ENCODE data around the gene SERPINB8.

The SERPINB8 gene

DNA sequence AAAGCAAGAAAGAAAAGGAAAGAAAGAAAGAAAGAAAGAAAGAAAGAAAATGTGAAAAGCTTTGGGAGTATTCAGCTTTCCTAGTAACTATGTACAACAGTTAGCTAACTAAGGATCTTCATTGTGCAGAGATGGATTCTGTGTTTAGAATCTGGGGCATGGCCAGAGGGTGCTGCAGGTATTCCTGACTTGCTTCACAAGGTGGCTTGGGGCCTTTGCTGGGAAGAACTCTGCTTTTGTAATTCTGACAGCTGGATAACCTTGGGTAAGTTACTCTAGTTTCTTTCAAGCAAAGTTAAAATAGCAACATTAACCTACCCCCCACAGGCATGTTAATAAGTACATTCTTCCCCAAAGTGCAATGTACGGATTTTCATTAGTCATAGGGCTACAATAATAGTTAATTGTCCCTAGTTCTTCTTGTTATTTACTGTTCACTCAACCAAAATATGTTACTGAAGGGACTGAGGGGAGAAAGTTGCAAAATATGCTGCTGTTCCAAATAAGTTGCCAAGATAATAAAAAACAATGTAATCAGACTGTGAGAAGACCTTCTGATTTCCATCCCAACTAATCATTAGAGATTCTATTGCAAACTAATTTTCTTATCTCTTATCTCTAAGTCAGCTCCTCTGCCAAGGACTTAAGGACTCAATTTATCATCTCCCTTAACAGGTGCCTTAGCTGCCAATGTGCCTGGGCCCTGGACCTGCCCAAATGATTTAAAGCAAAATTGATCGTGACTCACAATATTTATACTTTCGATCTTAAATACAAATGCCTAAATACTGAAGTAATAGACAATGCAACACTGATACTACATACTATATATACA, 50.3 kb downstream of the SERPINB8 start:
- no peak for DNase-seq

GRCh38 chr18:64026350-64026749, 56.5 kb downstream of the SERPINB8 start:
- no peak for DNase-seq

DNA sequence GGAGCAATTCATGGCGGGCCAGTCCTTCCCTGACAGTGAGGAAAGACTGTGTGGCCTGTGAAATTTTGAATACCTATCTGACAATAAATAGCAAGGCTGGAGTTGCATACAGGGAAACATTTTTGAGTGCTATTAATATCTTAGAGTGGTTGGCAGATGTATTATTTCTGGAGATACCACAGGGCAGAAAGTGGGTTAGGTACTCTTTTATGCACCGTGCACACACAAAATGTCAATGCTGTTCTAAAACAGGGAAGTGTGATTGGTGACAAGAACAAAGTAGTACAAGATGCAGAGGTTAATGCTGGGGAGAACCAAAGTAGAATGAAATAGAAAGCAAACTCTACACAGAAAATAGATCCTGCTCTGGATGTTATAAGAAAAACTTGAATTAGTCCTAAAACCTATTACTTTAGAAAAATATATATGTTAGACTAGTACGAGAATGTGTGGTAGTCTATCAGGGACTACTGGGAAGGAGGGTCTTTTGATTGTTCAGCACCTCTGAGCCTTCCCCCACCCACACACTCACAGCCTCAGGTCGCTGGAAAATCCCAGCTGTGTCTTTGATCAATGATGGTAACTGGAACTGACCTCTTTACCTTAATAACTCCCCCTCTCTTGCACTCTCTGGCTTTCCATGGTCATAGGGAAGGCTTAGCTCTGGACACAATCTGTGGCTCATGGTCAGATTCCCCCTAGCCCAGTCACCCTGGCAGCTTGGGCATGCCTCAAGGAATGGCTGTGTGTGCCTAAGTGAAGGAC, 58.2 kb downstream of the SERPINB8 start:
- DNase-seq = no peak

- DNase-seq = no peak
Observed at GRCh38 chr18:64029096-64029495, 59.2 kb downstream of the SERPINB8 start.

GRCh38 chr18:64031411-64031810, 61.5 kb downstream of the SERPINB8 start:
- no peak for DNase-seq

GRCh38 chr18:64032312-64032711, 62.4 kb downstream of the SERPINB8 start:
- no peak for DNase-seq

GRCh38 chr18:64037812-64038414, 68.0 kb downstream of the SERPINB8 start:
- DNase-seq = no peak

Measured in GOT3 (cell line).